Esophagus squamous epithelium (tissue), 5 donors: Measurements from ENCODE around the gene TMEM116. TPM values are rescaled to one million over a fixed set of nuclear protein-coding genes. Genes with fewer than 3 reads are reported as not detected.

Source experiments
- DNase-seq: peaks from one replicate; lab custom pipeline; 2025; lab: John Stamatoyannopoulos, UW
- H3K27ac ChIP-seq, 4 donors: fragments of 200-600 bp; sonication (generic); one replicate each; pipeline ENCODE4 v1.5.1; 2016 to 2019; ENCODE audit warnings: mild to moderate bottlenecking in 1 of 4
- H3K27me3 ChIP-seq, 4 donors: fragments of 200-600 bp; sonication (generic); 1 replicate in 3 of 4; 2 replicates in 1 of 4; pipeline versions ENCODE4 v1.5.1 to v1.6.0; 2017 to 2021; ENCODE audit warnings: antibody characterized with exemption in 1 of 4
- H3K36me3 ChIP-seq, 3 donors: fragments of 200-600 bp; sonication (generic); one replicate each; pipeline ENCODE4 v1.5.1; 2016 to 2019
- H3K4me1 ChIP-seq, 3 donors: fragments of 200-600 bp; sonication (generic); one replicate each; pipeline ENCODE4 v1.5.1; 2017 to 2019
- H3K4me3 ChIP-seq, 4 donors: fragments of 200-600 bp; sonication (generic); 1 replicate in 3 of 4; 2 replicates in 1 of 4; pipeline ENCODE4 v1.5.1; 2016 to 2019; ENCODE audit warnings: mild to moderate bottlenecking in 2 of 4, moderate library complexity in 1 of 4
- H3K9me3 ChIP-seq, 3 donors: fragments of 200-600 bp; sonication (generic); one replicate each; pipeline ENCODE4 v1.5.1; 2016 to 2019
- CTCF ChIP-seq, 6 experiments: fragments of 450-650 bp in 4 of 6; fragments of 200-600 bp in 2 of 6; sonication (generic) in 2 of 6; IDR thresholded peaks; one replicate each; pipeline ENCODE4 v1.5.1; 2016 to 2019; ENCODE audit warnings: antibody characterized with exemption in 6 of 6, mild to moderate bottlenecking in 4 of 6, moderate library complexity in 4 of 6
- POLR2A ChIP-seq, 4 donors: fragments of 450-650 bp; IDR thresholded peaks; one replicate each; pipeline ENCODE4 v1.6.1; 2017; ENCODE audit warnings: antibody characterized with exemption in 4 of 4, mild to moderate bottlenecking in 4 of 4, moderate library complexity in 3 of 4
- WGBS, 2 donors: methylation state at CpG; one replicate each; pipeline ENCODE4 v1.1.5; 2018; 5-methylcytosine and 5-hydroxymethylcytosine counted together
- intact Hi-C: fragments of 100-400 bp; cut with DNase I; formaldehyde crosslinking; loops from one replicate; pipeline ENCODE4 v1.15.0; 2022
- total RNA-seq, 4 donors: library from RNA; depleted of rRNA; stranded (reverse); fragments of >200 nt; gene quantifications; one replicate each; pipeline ENCODE4 v1.1.0, GENCODE V29; 2016
- donor health status: DM: yes; HTN: yes; CAD: no.

The TMEM116 gene
- total RNA-seq, 4 donors from 2014 or later: 4.7 to 12.1 (median 9.1) TPM

GRCh38 chr12:112035219-112035785 lies 22.3 kb upstream of the TMEM116 start:
- TF ChIP-seq CTCF (IDR thresholded peaks at IDR 0.05) (no peak), POLR2A (IDR thresholded peaks at IDR 0.05) (no peak)
- no peak overlapping the region for H3K4me3 ChIP-seq
- 84 to 86% methylated on average over 4 of the region's 4 CpGs for WGBS, 2 donors
- DNase-seq: no peak
- no peaks in the 10 kb centered on the region for H3K4me1 ChIP-seq
- H3K27ac ChIP-seq: no peak overlapping the region
- no peaks in the 10 kb centered on the region for H3K9me3 ChIP-seq
- intact Hi-C loops: no loop called here
- H3K27me3 ChIP-seq: no peaks in the 10 kb centered on the region
- peaks cover 0 to 100% (median 24%) of the 10 kb centered on the region in 3 donors for H3K36me3 ChIP-seq

- Histone ChIP-seq H3K27ac (no peak overlapping the region), H3K9me3 (no peaks in the 10 kb centered on the region), H3K4me3 (no peak overlapping the region), H3K4me1 (no peaks in the 10 kb centered on the region), H3K27me3 (no peaks in the 10 kb centered on the region), H3K36me3 (peaks cover 0 to 98% (median 24%) of the 10 kb centered on the region in 3 donors)
- WGBS, 2 donors: 83 to 90% methylated on average over 5 of the region's 5 CpGs
- TF ChIP-seq POLR2A (IDR thresholded peaks at IDR 0.05) (no peak), CTCF (IDR thresholded peaks at IDR 0.05) (no peak)
- DNase-seq: no peak
- intact Hi-C loops: loop anchor here (5.0 kb wide), 1 partner anchor 85 kb away; no protein-coding TSS in a partner anchor
These were observed 19.3 kb upstream of the TMEM116 start for GRCh38 chr12:112032292-112032691.

- TF ChIP-seq CTCF (IDR thresholded peaks at IDR 0.05) (no peak), POLR2A (IDR thresholded peaks at IDR 0.05) (no peak)
- WGBS, 2 donors: 79 to 88% methylated on average over 2 of the region's 2 CpGs
- DNase-seq: no peak
- H3K4me3 ChIP-seq: no peak overlapping the region
- H3K36me3 ChIP-seq: peaks cover 0 to 91% (median 24%) of the 10 kb centered on the region in 3 donors
- H3K27me3 ChIP-seq: no peaks in the 10 kb centered on the region
- no peak overlapping the region for H3K27ac ChIP-seq
- no peaks in the 10 kb centered on the region for H3K4me1 ChIP-seq
- H3K9me3 ChIP-seq: no peaks in the 10 kb centered on the region
- intact Hi-C loops: loop anchor here (5.0 kb wide), 1 partner anchor 84 kb away; no protein-coding TSS in a partner anchor
These were observed 18.5 kb upstream of the TMEM116 start for GRCh38 chr12:112031472-112031871.

GRCh38 chr12:112029301-112029700 lies 16.3 kb upstream of the TMEM116 start:
- H3K27ac ChIP-seq: no peak overlapping the region
- H3K27me3 ChIP-seq: no peaks in the 10 kb centered on the region
- intact Hi-C loops: no loop called here
- H3K36me3 ChIP-seq: peaks cover 0 to 91% (median 18%) of the 10 kb centered on the region in 3 donors
- TF ChIP-seq POLR2A (IDR thresholded peaks at IDR 0.05): no peak
- no peak for TF ChIP-seq CTCF (IDR thresholded peaks at IDR 0.05)
- 87 to 93% methylated on average over 2 of the region's 2 CpGs for WGBS, 2 donors
- no peaks in the 10 kb centered on the region for H3K4me1 ChIP-seq
- no peak overlapping the region for H3K4me3 ChIP-seq
- H3K9me3 ChIP-seq: no peaks in the 10 kb centered on the region
- DNase-seq: no peak

- no peak overlapping the region for H3K27ac ChIP-seq
- H3K4me3 ChIP-seq: no peak overlapping the region
- DNase-seq: no peak
- H3K4me1 ChIP-seq: no peaks in the 10 kb centered on the region
- intact Hi-C loops: no loop called here
- no peak for TF ChIP-seq CTCF (IDR thresholded peaks at IDR 0.05)
- TF ChIP-seq POLR2A (IDR thresholded peaks at IDR 0.05): no peak
- no peaks in the 10 kb centered on the region for H3K9me3 ChIP-seq
- no peaks in the 10 kb centered on the region for H3K27me3 ChIP-seq
- WGBS, 2 donors: 63 to 64% methylated on average over 4 of the region's 4 CpGs
- H3K36me3 ChIP-seq: peaks cover 11 to 89% (median 25%) of the 10 kb centered on the region in 3 donors
These were observed 12.9 kb upstream of the TMEM116 start for GRCh38 chr12:112025808-112026375.
